ENCODE measurements around the gene JARID2. TPM values are rescaled to one million over a fixed set of nuclear protein-coding genes. Genes with fewer than 3 reads are reported as not detected.

The JARID2 gene
- total RNA-seq, 1 experiment from 2014 or later: 180 TPM

- no peak for ATAC-seq
- Mint-ChIP-seq H3K9me3 (no peaks in the 10 kb centered on the region), H3K27ac (peak overlapping the region; percentile 44), H3K4me1 (peaks cover 93% of the 10 kb centered on the region), H3K27me3 (ENCODE audit: low read depth) (no peaks in the 10 kb centered on the region), H3K4me3 (no peak overlapping the region), H3K36me3 (no peaks in the 10 kb centered on the region)
- no peak for DNase-seq (ENCODE audit: low spot score)
- ChIA-PET CTCF (no interaction called here), POLR2A (interaction anchor here (0.8 kb wide), 1 partner anchor 13 kb away, joined by 3 read pairs; no protein-coding TSS in a partner anchor)
- TF ChIP-seq ZBTB21 (CRISPR knock-in tag; IDR thresholded peaks at IDR 0.05; ENCODE audit: borderline replicate concordance) (no peak), ZNF416 (CRISPR knock-in tag; IDR thresholded peaks at IDR 0.05) (no peak)
- TF ChIP-seq, protein P1, sequence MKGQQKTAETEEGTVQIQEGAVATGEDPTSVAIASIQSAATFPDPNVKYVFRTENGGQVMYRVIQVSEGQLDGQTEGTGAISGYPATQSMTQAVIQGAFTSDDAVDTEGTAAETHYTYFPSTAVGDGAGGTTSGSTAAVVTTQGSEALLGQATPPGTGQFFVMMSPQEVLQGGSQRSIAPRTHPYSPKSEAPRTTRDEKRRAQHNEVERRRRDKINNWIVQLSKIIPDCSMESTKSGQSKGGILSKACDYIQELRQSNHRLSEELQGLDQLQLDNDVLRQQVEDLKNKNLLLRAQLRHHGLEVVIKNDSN (CRISPR knock-in tag; IDR thresholded peaks at IDR 0.05): no peak
Observed at GRCh38 chr6:15280961-15281360, 35.1 kb downstream of the JARID2 start.

GRCh38 chr6:15282334-15282733, 36.5 kb downstream of the JARID2 start:
- DNase-seq (ENCODE audit: low spot score): no peak
- no peaks in the 10 kb centered on the region for H3K27me3 Mint-ChIP-seq (ENCODE audit: low read depth)
- H3K4me1 Mint-ChIP-seq: peaks cover 85% of the 10 kb centered on the region
- H3K9me3 Mint-ChIP-seq: no peaks in the 10 kb centered on the region
- no peak overlapping the region for H3K4me3 Mint-ChIP-seq
- H3K27ac Mint-ChIP-seq: peak overlapping the region; percentile 87
- no peak for ATAC-seq
- ChIA-PET CTCF (no interaction called here), POLR2A (no interaction called here)
- no peaks in the 10 kb centered on the region for H3K36me3 Mint-ChIP-seq
- TF ChIP-seq E2F1 (CRISPR knock-in tag; IDR thresholded peaks at IDR 0.05) (no peak), FOXK1 (CRISPR knock-in tag; IDR thresholded peaks at IDR 0.05) (no peak), ATF2 (CRISPR knock-in tag; IDR thresholded peaks at IDR 0.05; ENCODE audit: borderline replicate concordance, low read depth) (no peak), KAT7 (CRISPR knock-in tag; IDR thresholded peaks at IDR 0.05; ENCODE audit: borderline replicate concordance) (no peak), NFATC4 (CRISPR knock-in tag; IDR thresholded peaks at IDR 0.05) (no peak), FOXJ3 (CRISPR knock-in tag; IDR thresholded peaks at IDR 0.05; ENCODE audit: borderline replicate concordance) (no peak), IRF2 (CRISPR knock-in tag; IDR thresholded peaks at IDR 0.05; ENCODE audit: borderline replicate concordance, low read depth) (no peak), GTF2I (CRISPR knock-in tag; conservative IDR thresholded peaks at IDR 0.05) (no peak), ETV6 (CRISPR knock-in tag; IDR thresholded peaks at IDR 0.05) (no peak), STAT6 (CRISPR knock-in tag; conservative IDR thresholded peaks at IDR 0.05; ENCODE audit: low read depth) (no peak), E2F5 (CRISPR knock-in tag; IDR thresholded peaks at IDR 0.05) (no peak)
- TF ChIP-seq, protein P2, sequence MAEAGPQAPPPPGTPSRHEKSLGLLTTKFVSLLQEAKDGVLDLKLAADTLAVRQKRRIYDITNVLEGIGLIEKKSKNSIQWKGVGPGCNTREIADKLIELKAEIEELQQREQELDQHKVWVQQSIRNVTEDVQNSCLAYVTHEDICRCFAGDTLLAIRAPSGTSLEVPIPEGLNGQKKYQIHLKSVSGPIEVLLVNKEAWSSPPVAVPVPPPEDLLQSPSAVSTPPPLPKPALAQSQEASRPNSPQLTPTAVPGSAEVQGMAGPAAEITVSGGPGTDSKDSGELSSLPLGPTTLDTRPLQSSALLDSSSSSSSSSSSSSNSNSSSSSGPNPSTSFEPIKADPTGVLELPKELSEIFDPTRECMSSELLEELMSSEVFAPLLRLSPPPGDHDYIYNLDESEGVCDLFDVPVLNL (CRISPR knock-in tag; IDR thresholded peaks at IDR 0.05; ENCODE audit: borderline replicate concordance, low read depth): no peak
- TF ChIP-seq, protein P3, sequence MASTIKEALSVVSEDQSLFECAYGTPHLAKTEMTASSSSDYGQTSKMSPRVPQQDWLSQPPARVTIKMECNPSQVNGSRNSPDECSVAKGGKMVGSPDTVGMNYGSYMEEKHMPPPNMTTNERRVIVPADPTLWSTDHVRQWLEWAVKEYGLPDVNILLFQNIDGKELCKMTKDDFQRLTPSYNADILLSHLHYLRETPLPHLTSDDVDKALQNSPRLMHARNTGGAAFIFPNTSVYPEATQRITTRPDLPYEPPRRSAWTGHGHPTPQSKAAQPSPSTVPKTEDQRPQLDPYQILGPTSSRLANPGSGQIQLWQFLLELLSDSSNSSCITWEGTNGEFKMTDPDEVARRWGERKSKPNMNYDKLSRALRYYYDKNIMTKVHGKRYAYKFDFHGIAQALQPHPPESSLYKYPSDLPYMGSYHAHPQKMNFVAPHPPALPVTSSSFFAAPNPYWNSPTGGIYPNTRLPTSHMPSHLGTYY (CRISPR knock-in tag; IDR thresholded peaks at IDR 0.05): no peak
- TF ChIP-seq, protein P4, sequence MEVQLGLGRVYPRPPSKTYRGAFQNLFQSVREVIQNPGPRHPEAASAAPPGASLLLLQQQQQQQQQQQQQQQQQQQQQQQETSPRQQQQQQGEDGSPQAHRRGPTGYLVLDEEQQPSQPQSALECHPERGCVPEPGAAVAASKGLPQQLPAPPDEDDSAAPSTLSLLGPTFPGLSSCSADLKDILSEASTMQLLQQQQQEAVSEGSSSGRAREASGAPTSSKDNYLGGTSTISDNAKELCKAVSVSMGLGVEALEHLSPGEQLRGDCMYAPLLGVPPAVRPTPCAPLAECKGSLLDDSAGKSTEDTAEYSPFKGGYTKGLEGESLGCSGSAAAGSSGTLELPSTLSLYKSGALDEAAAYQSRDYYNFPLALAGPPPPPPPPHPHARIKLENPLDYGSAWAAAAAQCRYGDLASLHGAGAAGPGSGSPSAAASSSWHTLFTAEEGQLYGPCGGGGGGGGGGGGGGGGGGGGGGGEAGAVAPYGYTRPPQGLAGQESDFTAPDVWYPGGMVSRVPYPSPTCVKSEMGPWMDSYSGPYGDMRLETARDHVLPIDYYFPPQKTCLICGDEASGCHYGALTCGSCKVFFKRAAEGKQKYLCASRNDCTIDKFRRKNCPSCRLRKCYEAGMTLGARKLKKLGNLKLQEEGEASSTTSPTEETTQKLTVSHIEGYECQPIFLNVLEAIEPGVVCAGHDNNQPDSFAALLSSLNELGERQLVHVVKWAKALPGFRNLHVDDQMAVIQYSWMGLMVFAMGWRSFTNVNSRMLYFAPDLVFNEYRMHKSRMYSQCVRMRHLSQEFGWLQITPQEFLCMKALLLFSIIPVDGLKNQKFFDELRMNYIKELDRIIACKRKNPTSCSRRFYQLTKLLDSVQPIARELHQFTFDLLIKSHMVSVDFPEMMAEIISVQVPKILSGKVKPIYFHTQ (CRISPR knock-in tag; IDR thresholded peaks at IDR 0.05): no peak
- TF ChIP-seq, protein P5, sequence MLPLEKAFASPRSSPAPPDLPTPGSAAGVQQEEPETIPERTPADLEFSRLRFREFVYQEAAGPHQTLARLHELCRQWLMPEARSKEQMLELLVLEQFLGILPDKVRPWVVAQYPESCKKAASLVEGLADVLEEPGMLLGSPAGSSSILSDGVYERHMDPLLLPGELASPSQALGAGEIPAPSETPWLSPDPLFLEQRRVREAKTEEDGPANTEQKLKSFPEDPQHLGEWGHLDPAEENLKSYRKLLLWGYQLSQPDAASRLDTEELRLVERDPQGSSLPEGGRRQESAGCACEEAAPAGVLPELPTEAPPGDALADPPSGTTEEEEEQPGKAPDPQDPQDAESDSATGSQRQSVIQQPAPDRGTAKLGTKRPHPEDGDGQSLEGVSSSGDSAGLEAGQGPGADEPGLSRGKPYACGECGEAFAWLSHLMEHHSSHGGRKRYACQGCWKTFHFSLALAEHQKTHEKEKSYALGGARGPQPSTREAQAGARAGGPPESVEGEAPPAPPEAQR (CRISPR knock-in tag; IDR thresholded peaks at IDR 0.05): no peak

Data from WTC11 (cell line).